ENCODE results near the gene MBD5.

DNA sequence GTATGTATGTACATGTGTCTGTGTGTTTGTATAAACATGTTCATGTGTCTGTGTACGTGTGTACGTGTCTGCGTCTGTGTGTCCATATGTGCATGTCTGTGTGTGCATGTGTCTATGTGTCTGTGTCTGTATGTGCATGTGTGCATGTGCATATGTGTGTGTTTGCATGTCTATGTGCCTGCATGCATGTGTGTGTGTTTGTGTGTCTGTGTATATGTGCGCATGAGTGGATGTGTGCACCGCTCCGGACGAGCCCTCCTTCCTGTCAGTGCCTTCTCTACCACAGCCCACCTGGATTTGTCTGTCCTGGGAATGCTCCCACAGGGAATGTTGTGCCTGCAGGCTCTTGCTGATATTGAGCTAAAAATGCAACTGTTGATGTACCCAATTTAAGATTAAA lies 510.3 kb downstream of the MBD5 start:
- TF ChIP-seq EP300 (IDR thresholded peaks at IDR 0.05; ENCODE audit: borderline replicate concordance), result no peak
- TF ChIP-seq EGR1 (IDR thresholded peaks at IDR 0.05), result no peak
- no peak for TF ChIP-seq YY1 (IDR thresholded peaks at IDR 0.05; ENCODE audit: low read depth)
- no peak for TF ChIP-seq CREB1 (IDR thresholded peaks at IDR 0.05; ENCODE audit: low read depth)
- TF ChIP-seq RAD21 (IDR thresholded peaks at IDR 0.05; ENCODE audit: low read depth), result no peak
- TF ChIP-seq TCF12 (IDR thresholded peaks at IDR 0.05; ENCODE audit: low read depth), result no peak
- TF ChIP-seq, protein P1, sequence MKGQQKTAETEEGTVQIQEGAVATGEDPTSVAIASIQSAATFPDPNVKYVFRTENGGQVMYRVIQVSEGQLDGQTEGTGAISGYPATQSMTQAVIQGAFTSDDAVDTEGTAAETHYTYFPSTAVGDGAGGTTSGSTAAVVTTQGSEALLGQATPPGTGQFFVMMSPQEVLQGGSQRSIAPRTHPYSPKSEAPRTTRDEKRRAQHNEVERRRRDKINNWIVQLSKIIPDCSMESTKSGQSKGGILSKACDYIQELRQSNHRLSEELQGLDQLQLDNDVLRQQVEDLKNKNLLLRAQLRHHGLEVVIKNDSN (IDR thresholded peaks at IDR 0.05), result no peak
- TF ChIP-seq TAF1 (IDR thresholded peaks at IDR 0.05; ENCODE audit: low read depth), result no peak
- TF ChIP-seq FOXM1 (IDR thresholded peaks at IDR 0.05; ENCODE audit: borderline replicate concordance, low read depth), result no peak
- TF ChIP-seq, protein P2, sequence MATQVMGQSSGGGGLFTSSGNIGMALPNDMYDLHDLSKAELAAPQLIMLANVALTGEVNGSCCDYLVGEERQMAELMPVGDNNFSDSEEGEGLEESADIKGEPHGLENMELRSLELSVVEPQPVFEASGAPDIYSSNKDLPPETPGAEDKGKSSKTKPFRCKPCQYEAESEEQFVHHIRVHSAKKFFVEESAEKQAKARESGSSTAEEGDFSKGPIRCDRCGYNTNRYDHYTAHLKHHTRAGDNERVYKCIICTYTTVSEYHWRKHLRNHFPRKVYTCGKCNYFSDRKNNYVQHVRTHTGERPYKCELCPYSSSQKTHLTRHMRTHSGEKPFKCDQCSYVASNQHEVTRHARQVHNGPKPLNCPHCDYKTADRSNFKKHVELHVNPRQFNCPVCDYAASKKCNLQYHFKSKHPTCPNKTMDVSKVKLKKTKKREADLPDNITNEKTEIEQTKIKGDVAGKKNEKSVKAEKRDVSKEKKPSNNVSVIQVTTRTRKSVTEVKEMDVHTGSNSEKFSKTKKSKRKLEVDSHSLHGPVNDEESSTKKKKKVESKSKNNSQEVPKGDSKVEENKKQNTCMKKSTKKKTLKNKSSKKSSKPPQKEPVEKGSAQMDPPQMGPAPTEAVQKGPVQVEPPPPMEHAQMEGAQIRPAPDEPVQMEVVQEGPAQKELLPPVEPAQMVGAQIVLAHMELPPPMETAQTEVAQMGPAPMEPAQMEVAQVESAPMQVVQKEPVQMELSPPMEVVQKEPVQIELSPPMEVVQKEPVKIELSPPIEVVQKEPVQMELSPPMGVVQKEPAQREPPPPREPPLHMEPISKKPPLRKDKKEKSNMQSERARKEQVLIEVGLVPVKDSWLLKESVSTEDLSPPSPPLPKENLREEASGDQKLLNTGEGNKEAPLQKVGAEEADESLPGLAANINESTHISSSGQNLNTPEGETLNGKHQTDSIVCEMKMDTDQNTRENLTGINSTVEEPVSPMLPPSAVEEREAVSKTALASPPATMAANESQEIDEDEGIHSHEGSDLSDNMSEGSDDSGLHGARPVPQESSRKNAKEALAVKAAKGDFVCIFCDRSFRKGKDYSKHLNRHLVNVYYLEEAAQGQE (IDR thresholded peaks at IDR 0.05; ENCODE audit: low read depth), result no peak
- TF ChIP-seq, protein P3, sequence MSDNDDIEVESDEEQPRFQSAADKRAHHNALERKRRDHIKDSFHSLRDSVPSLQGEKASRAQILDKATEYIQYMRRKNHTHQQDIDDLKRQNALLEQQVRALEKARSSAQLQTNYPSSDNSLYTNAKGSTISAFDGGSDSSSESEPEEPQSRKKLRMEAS (IDR thresholded peaks at IDR 0.05), result no peak
- TF ChIP-seq CEBPB (IDR thresholded peaks at IDR 0.05), result no peak
